SK-N-SH (cell line): Measurements from ENCODE around the gene LRGUK. TPM values are rescaled to one million over a fixed set of nuclear protein-coding genes. Genes with fewer than 3 reads are reported as not detected.

Source experiments
- CTCF ChIA-PET: fragments of 300-600, 350-600 bp; formaldehyde crosslinking; extraction: SDS; loops from one replicate; lab custom pipeline; 2021; lab: Yijun Ruan, JAX
- POLR2A ChIA-PET: fragments of 350-600 bp; sonication (Branson Sonifier 250); formaldehyde crosslinking; extraction: SDS; loops from one replicate; lab custom pipeline; 2020; ENCODE audit warnings: antibody characterized with exemption, inconsistent platforms; lab: Yijun Ruan, JAX
- DNase-seq: peaks from one replicate; pipeline ENCODE4 v3.0.0; 2012
- H2AFZ ChIP-seq: fragments of 200-600 bp; sonication (generic); 2 replicates; pipeline ENCODE4 v1.8.1; 2016; ENCODE audit warnings: antibody characterized with exemption, mild to moderate bottlenecking, low read depth
- H3F3A ChIP-seq: fragments of 200-600 bp; sonication (generic); replicated peaks from 2 replicates; pipeline ENCODE3; 2016; ENCODE audit warnings: antibody characterized with exemption, mild to moderate bottlenecking; ENCODE audit not compliant: insufficient read depth
- H3K27ac ChIP-seq, 2 experiments: fragments of 200-500 bp in 1 of 2; fragments of 200-600 bp in 1 of 2; sonication (Bioruptor generic) in 1 of 2; sonication (generic), shearing (Covaris generic) in 1 of 2; 2 replicates each; pipeline versions ENCODE4 v1.5.1 to v1.6.1; 2014 to 2016; ENCODE audit warnings: low read depth in 2 of 2, inconsistent platforms in 1 of 2, low read length in 1 of 2, mild to moderate bottlenecking in 1 of 2, mixed read lengths in 1 of 2
- H3K27me3 ChIP-seq: fragments of 200-600 bp; sonication (generic), shearing (Covaris generic); 2 replicates; pipeline ENCODE4 v1.6.1; 2016; ENCODE audit warnings: mixed run types; ENCODE audit not compliant: insufficient read depth
- H3K36me3 ChIP-seq, 2 experiments: fragments of 200-500 bp in 1 of 2; fragments of 200-600 bp in 1 of 2; sonication (Bioruptor generic) in 1 of 2; sonication (generic) in 1 of 2; replicated peaks in 1 of 2; 2 replicates each; pipeline versions ENCODE3 to v1.5.1; 2014 to 2016; ENCODE audit warnings: low read length in 1 of 2, mild to moderate bottlenecking in 1 of 2; ENCODE audit not compliant: insufficient read depth in 2 of 2, control insufficient read depth in 1 of 2
- H3K4me1 ChIP-seq, 2 experiments: fragments of 200-500 bp in 1 of 2; fragments of 200-600 bp in 1 of 2; sonication (Bioruptor generic) in 1 of 2; sonication (generic), shearing (Covaris generic) in 1 of 2; 2 replicates each; pipeline versions ENCODE4 v1.5.1 to v1.6.1; 2014 to 2016; ENCODE audit warnings: low read depth in 1 of 2, low read length in 1 of 2, mixed run types in 1 of 2; ENCODE audit not compliant: insufficient read depth in 2 of 2, control insufficient read depth in 1 of 2
- H3K4me2 ChIP-seq: fragments of 200-600 bp; sonication (generic), shearing (Covaris generic); 2 replicates; pipeline ENCODE4 v1.6.1; 2017; ENCODE audit warnings: mixed run types
- H3K4me3 ChIP-seq, 2 experiments: fragments of 200-500 bp in 1 of 2; fragments of 200-600 bp in 1 of 2; sonication (Bioruptor generic) in 1 of 2; sonication (generic), shearing (Covaris generic) in 1 of 2; 2 replicates each; pipeline versions ENCODE4 v1.5.1 to v1.8.1; 2014 to 2016; ENCODE audit warnings: low read depth in 2 of 2, inconsistent platforms in 1 of 2, low read length in 1 of 2, mild to moderate bottlenecking in 1 of 2, mixed read lengths in 1 of 2, moderate library complexity in 1 of 2
- H3K79me2 ChIP-seq: fragments of 200-600 bp; sonication (generic); 2 replicates; pipeline ENCODE4 v1.8.1; 2017; ENCODE audit warnings: mild to moderate bottlenecking; ENCODE audit not compliant: insufficient read depth
- H3K9ac ChIP-seq: fragments of 200-600 bp; sonication (generic); 2 replicates; pipeline ENCODE4 v1.6.1; 2017; ENCODE audit warnings: mixed run types
- H3K9me2 ChIP-seq: fragments of 200-600 bp; sonication (generic); 2 replicates; pipeline ENCODE4 v1.6.1; 2017; ENCODE audit warnings: mixed run types
- H3K9me3 ChIP-seq: fragments of 200-600 bp; sonication (generic); 2 replicates; pipeline ENCODE4 v1.6.1; 2017; ENCODE audit warnings: mixed run types, mild to moderate bottlenecking, moderate library complexity
- H4K20me1 ChIP-seq: fragments of 200-600 bp; sonication (generic); 2 replicates; pipeline ENCODE4 v1.6.1; 2017; ENCODE audit warnings: mild to moderate bottlenecking, mixed run types; ENCODE audit not compliant: insufficient read depth
- ELF1 ChIP-seq: IDR thresholded peaks from 2 replicates; pipeline ENCODE4 v1.4.0; 2012
- EP300 ChIP-seq, 2 experiments: IDR thresholded peaks; 2 replicates each; pipeline versions ENCODE4 v1.4.0 to v1.6.1; 2012; ENCODE audit warnings: borderline replicate concordance in 1 of 2, low read depth in 1 of 2, low read length in 1 of 2
- EZH2phosphoT487 ChIP-seq: fragments of 200-600 bp; sonication (generic); IDR thresholded peaks from 2 replicates; pipeline ENCODE4 v1.6.1; 2017; ENCODE audit warnings: low read depth, mixed run types, mild to moderate bottlenecking, antibody characterized with exemption, moderate library complexity, borderline replicate concordance
- FOSL2 ChIP-seq: IDR thresholded peaks from 2 replicates; pipeline ENCODE4 v1.4.0; 2012; ENCODE audit warnings: low read depth, mild to moderate bottlenecking, moderate library complexity, borderline replicate concordance
- FOXJ3 ChIP-seq: sonication (generic); formaldehyde crosslinking; IDR thresholded peaks from 2 replicates; pipeline ENCODE4 v1.5.1; 2020; ENCODE audit warnings: mild to moderate bottlenecking, missing genetic modification reagents
- FOXM1 ChIP-seq: IDR thresholded peaks from 2 replicates; pipeline ENCODE4 v1.4.0; 2012; ENCODE audit warnings: low read depth, mild to moderate bottlenecking
- GABPA ChIP-seq: IDR thresholded peaks from 2 replicates; pipeline ENCODE4 v1.4.0; 2012; ENCODE audit warnings: low read depth, mild to moderate bottlenecking
- GATA2 ChIP-seq: sonication (generic); formaldehyde crosslinking; IDR thresholded peaks from 2 replicates; pipeline ENCODE4 v1.5.0; 2020; ENCODE audit warnings: mild to moderate bottlenecking, missing genetic modification reagents
- JUND ChIP-seq: IDR thresholded peaks from 2 replicates; pipeline ENCODE4 v1.4.0; 2012
- MEF2A ChIP-seq: IDR thresholded peaks from 2 replicates; pipeline ENCODE4 v1.4.0; 2012; ENCODE audit warnings: low read depth, borderline replicate concordance
- MXI1 ChIP-seq: IDR thresholded peaks from 2 replicates; pipeline ENCODE4 v1.6.1; 2012; ENCODE audit warnings: mild to moderate bottlenecking, low read depth, low read length, improper control_type of control experiment
- NFIC ChIP-seq: IDR thresholded peaks from 2 replicates; pipeline ENCODE4 v1.4.0; 2012; ENCODE audit warnings: borderline replicate concordance
- POLR2AphosphoS5 ChIP-seq: IDR thresholded peaks from 2 replicates; pipeline ENCODE4 v1.6.1; 2012; ENCODE audit warnings: low read depth, low read length
- RAD21 ChIP-seq: IDR thresholded peaks from 2 replicates; pipeline ENCODE4 v1.6.1; 2012; ENCODE audit warnings: mild to moderate bottlenecking, low read length
- RFX5 ChIP-seq: IDR thresholded peaks from 2 replicates; pipeline ENCODE4 v1.6.1; 2012; ENCODE audit warnings: mild to moderate bottlenecking, improper control_type of control experiment, low read length
- RXRA ChIP-seq: IDR thresholded peaks from 2 replicates; pipeline ENCODE4 v1.4.0; 2012; ENCODE audit warnings: low read depth, mild to moderate bottlenecking, borderline replicate concordance
- SIN3A ChIP-seq: IDR thresholded peaks from 2 replicates; pipeline ENCODE4 v1.6.1; 2012; ENCODE audit warnings: low read depth, mild to moderate bottlenecking, low read length, moderate library complexity, borderline replicate concordance
- SMC3 ChIP-seq: IDR thresholded peaks from 2 replicates; pipeline ENCODE4 v1.6.1; 2012; ENCODE audit warnings: low read depth, low read length, improper control_type of control experiment
- TAF1 ChIP-seq: IDR thresholded peaks from 2 replicates; pipeline ENCODE4 v1.6.1; 2012; ENCODE audit warnings: low read depth, mild to moderate bottlenecking, low read length, moderate library complexity, borderline replicate concordance
- TEAD4 ChIP-seq: IDR thresholded peaks from 2 replicates; pipeline ENCODE4 v1.4.0; 2012; ENCODE audit warnings: mild to moderate bottlenecking, borderline replicate concordance; ENCODE audit not compliant: insufficient read depth
- YY1 ChIP-seq: IDR thresholded peaks from 2 replicates; pipeline ENCODE4 v1.4.0; 2012; ENCODE audit warnings: low read depth, mild to moderate bottlenecking
- WGBS: methylation state at CpG from one replicate; pipeline ENCODE4 v1.1.6; 2017; ENCODE audit warnings: low lambda C conversion rate; 5-methylcytosine and 5-hydroxymethylcytosine counted together
- polyA plus RNA-seq, 3 experiments: library from polyadenylated mRNA; depleted of rRNA; stranded (reverse); fragments of >200 nt; gene quantifications; 2 replicates each; pipeline ENCODE4 v1.2.3, GENCODE V29; 2012
- TF ChIP-seq, protein P1 (sequence below): IDR thresholded peaks from 2 replicates; pipeline ENCODE4 v1.4.0; 2012; ENCODE audit warnings: low read depth, borderline replicate concordance
- TF ChIP-seq, protein P2 (sequence below): fragments of 150-350 bp; IDR thresholded peaks from 2 replicates; pipeline ENCODE4 v1.6.1; 2016; ENCODE audit warnings: mild to moderate bottlenecking, low read depth, low read length
- TF ChIP-seq, protein P3 (sequence below): IDR thresholded peaks from 2 replicates; pipeline ENCODE4; 2012
- TF ChIP-seq, protein P4 (sequence below): IDR thresholded peaks from 2 replicates; pipeline ENCODE4 v1.4.0; 2012; ENCODE audit warnings: low read depth, borderline replicate concordance
- TF ChIP-seq, protein P5 (sequence below): IDR thresholded peaks from 2 replicates; pipeline ENCODE4 v1.4.0; 2012; ENCODE audit warnings: low read depth

Gene LRGUK
- polyA plus RNA-seq, 1 of the 3 experiments (the other 2 are of a cell fraction): 1.5 TPM

DNA sequence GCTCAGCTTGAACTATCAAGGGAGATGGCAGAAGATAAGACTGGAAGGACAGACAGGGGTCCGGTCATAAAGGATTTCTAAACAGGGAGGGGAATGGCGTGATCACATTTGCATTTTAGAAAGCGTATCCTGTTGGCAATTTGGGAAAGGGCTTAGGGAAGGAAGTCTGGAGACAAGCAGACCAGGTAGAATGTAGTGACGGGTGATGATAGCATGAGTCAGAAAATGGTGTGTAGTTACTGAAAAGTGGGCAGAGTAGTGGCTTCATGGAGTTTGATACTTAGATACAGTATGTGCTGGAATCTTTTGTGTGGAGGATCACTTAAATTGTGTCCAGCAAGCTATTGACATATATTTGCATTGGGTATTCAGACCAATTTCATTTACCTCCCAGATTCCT lies 61.2 kb downstream of the LRGUK start:
- CTCF ChIA-PET: interaction anchor here (1.0 to 1.5 kb wide), 2 partner anchors 11 to 28 kb away, joined by 3 to 4 read pairs; no protein-coding TSS in a partner anchor
- WGBS: 73% methylated on average over 4 of the region's 4 CpGs

DNA sequence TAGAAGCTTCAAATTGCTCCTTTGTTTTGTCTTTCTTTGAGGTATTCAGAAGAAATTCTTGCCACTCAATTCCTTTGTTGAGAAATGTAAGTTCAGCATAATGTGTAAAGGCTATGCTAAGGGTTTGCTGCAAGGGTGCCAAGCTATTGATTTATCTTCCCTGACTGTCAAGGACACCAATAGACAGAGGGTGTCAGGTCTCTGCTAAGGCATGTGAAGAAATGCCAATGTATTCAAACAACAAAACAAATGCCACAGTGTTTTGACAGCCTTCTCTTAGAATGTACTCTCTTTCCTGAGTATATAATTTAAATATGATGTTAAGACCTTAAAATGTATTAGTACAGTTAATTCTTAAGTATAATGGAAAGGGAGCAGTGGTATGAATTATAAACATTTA lies 62.4 kb downstream of the LRGUK start:
- CTCF ChIA-PET: interaction anchor here (1.0 kb wide), 1 partner anchor 29 kb away, joined by 3 read pairs; no protein-coding TSS in a partner anchor
- TF ChIP-seq TAF1 (no peak), FOXJ3 (CRISPR knock-in tag) (no peak), ELF1 (no peak), EP300 (IDR thresholded peaks at IDR 0.05; ENCODE audit: borderline replicate concordance in 1 of 2, low read depth in 1 of 2, low read length in 1 of 2) (no peak), GATA2 (CRISPR knock-in tag) (no peak), RXRA (no peak), YY1 (no peak), SIN3A (no peak), EZH2phosphoT487 (no peak)
- TF ChIP-seq, protein P1, sequence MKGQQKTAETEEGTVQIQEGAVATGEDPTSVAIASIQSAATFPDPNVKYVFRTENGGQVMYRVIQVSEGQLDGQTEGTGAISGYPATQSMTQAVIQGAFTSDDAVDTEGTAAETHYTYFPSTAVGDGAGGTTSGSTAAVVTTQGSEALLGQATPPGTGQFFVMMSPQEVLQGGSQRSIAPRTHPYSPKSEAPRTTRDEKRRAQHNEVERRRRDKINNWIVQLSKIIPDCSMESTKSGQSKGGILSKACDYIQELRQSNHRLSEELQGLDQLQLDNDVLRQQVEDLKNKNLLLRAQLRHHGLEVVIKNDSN: no peak
- TF ChIP-seq, protein P2, sequence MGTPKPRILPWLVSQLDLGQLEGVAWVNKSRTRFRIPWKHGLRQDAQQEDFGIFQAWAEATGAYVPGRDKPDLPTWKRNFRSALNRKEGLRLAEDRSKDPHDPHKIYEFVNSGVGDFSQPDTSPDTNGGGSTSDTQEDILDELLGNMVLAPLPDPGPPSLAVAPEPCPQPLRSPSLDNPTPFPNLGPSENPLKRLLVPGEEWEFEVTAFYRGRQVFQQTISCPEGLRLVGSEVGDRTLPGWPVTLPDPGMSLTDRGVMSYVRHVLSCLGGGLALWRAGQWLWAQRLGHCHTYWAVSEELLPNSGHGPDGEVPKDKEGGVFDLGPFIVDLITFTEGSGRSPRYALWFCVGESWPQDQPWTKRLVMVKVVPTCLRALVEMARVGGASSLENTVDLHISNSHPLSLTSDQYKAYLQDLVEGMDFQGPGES: no peak
- TF ChIP-seq, protein P3, sequence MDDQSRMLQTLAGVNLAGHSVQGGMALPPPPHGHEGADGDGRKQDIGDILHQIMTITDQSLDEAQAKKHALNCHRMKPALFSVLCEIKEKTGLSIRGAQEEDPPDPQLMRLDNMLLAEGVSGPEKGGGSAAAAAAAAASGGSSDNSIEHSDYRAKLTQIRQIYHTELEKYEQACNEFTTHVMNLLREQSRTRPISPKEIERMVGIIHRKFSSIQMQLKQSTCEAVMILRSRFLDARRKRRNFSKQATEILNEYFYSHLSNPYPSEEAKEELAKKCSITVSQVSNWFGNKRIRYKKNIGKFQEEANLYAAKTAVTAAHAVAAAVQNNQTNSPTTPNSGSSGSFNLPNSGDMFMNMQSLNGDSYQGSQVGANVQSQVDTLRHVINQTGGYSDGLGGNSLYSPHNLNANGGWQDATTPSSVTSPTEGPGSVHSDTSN: no peak

More for the DNA sequence above, 61.2 kb downstream of the LRGUK start:
- no peaks in the 10 kb centered on the region for H3K27me3 ChIP-seq
- no peaks in the 10 kb centered on the region for H3K36me3 ChIP-seq
- no peaks in the 10 kb centered on the region for H3F3A ChIP-seq
- no peaks in the 10 kb centered on the region for H3K9me2 ChIP-seq
- H3K4me1 ChIP-seq: no peaks in the 10 kb centered on the region; a peak in 1 of 4 replicates
- no peaks in the 10 kb centered on the region for H4K20me1 ChIP-seq
- H3K79me2 ChIP-seq: no peaks in the 10 kb centered on the region
- no peak for DNase-seq
- no peak overlapping the region for H3K9ac ChIP-seq
- H3K4me3 ChIP-seq: no peak overlapping the region
- no peak overlapping the region for H3K27ac ChIP-seq
- no peak for TF ChIP-seq MEF2A
- TF ChIP-seq JUND: no peak
- TF ChIP-seq POLR2AphosphoS5: no peak
- no peak for TF ChIP-seq TEAD4
- TF ChIP-seq ELF1: no peak
- TF ChIP-seq, protein P4, sequence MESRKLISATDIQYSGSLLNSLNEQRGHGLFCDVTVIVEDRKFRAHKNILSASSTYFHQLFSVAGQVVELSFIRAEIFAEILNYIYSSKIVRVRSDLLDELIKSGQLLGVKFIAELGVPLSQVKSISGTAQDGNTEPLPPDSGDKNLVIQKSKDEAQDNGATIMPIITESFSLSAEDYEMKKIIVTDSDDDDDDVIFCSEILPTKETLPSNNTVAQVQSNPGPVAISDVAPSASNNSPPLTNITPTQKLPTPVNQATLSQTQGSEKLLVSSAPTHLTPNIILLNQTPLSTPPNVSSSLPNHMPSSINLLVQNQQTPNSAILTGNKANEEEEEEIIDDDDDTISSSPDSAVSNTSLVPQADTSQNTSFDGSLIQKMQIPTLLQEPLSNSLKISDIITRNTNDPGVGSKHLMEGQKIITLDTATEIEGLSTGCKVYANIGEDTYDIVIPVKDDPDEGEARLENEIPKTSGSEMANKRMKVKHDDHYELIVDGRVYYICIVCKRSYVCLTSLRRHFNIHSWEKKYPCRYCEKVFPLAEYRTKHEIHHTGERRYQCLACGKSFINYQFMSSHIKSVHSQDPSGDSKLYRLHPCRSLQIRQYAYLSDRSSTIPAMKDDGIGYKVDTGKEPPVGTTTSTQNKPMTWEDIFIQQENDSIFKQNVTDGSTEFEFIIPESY: no peak
- no peak for TF ChIP-seq MXI1
- TF ChIP-seq, protein P5, sequence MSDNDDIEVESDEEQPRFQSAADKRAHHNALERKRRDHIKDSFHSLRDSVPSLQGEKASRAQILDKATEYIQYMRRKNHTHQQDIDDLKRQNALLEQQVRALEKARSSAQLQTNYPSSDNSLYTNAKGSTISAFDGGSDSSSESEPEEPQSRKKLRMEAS: no peak
- TF ChIP-seq, protein P2: no peak
- no peak for TF ChIP-seq SMC3
- no peak for TF ChIP-seq RFX5
- TF ChIP-seq GABPA: no peak
- no peak for TF ChIP-seq RXRA
- TF ChIP-seq FOXM1: no peak
- no peak for TF ChIP-seq FOSL2
- no peak for TF ChIP-seq RAD21
- TF ChIP-seq NFIC: no peak
- TF ChIP-seq YY1: no peak
- no peaks in the 10 kb centered on the region for H3K9me3 ChIP-seq
- no peak overlapping the region for H2AFZ ChIP-seq
- POLR2A ChIA-PET: no interaction called here
- H3K4me2 ChIP-seq: no peak overlapping the region

More for the DNA sequence above, 62.4 kb downstream of the LRGUK start:
- Histone ChIP-seq H3K9me2 (no peaks in the 10 kb centered on the region), H3K9me3 (no peaks in the 10 kb centered on the region), H3K36me3 (no peaks in the 10 kb centered on the region), H3K4me3 (no peak overlapping the region), H3K9ac (no peak overlapping the region), H3K27me3 (no peaks in the 10 kb centered on the region), H3K79me2 (no peaks in the 10 kb centered on the region), H3F3A (no peaks in the 10 kb centered on the region), H4K20me1 (no peaks in the 10 kb centered on the region), H3K4me2 (no peak overlapping the region), H2AFZ (no peak overlapping the region), H3K27ac (no peak overlapping the region), H3K4me1 (peaks cover 0 to 4% of the 10 kb centered on the region in 2 experiments; a peak in 2 of 4 replicates)
- POLR2A ChIA-PET: no interaction called here
- no peak for DNase-seq
